HG02943 (cell line): ENCODE results near the gene ELFN1.
"Not testable (repeated sequence)": the region's sequence is repeated elsewhere in the genome, so short reads cannot be mapped to it uniquely, and the experiment has no call there.

ENCODE experiments used
- ATAC-seq: cut with Tn5 transposase; IDR thresholded peaks from one replicate; pipeline ENCODE4 v1.9.1; 2021; ENCODE audit warnings: mild to moderate bottlenecking, low read depth, moderate library complexity; ENCODE audit not compliant: unreplicated experiment

Gene ELFN1

DNA sequence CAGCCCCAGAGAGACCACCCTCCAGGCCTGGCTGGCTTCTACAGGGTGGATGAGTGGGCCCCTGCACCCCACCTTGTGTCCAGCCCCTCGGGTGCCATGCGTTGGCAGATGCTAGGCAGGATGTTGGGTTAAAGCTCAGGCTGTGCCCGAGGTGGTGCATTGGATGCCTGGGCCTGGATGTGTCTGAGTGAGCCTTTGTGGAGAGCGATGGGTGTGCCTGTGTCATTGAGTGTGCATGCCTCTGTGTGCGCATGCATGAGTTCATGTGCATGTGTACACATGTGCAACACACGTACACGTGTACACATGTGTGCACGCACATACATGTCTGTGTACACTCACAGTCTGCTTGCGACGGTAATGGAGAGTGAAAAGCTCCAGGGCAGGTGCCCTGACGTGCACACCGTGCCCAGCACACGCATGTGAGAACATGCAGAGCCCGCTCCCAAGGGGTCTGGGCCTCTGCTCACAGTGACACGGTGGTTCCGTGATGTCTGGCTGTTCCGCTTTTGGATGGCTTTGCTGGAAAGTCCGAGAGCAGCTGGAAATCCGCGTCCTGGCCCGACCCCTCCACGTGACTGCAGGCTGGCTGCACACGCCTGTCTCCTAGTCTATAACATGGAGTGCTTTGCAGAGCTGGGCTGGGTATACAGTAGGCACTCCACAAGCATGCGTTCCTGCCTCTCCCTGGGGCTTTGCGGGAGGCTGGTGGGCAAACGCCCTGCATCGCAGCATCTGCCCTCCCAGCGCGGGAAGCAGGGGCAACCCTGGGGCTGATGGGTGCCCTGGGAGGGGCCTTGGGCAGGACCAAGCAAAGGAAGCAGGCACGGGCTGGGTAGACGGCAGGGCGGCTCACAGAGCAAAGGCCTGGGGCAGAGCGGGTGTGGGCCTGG lies 36.9 kb downstream of the ELFN1 start:
- ATAC-seq = no peak

DNA sequence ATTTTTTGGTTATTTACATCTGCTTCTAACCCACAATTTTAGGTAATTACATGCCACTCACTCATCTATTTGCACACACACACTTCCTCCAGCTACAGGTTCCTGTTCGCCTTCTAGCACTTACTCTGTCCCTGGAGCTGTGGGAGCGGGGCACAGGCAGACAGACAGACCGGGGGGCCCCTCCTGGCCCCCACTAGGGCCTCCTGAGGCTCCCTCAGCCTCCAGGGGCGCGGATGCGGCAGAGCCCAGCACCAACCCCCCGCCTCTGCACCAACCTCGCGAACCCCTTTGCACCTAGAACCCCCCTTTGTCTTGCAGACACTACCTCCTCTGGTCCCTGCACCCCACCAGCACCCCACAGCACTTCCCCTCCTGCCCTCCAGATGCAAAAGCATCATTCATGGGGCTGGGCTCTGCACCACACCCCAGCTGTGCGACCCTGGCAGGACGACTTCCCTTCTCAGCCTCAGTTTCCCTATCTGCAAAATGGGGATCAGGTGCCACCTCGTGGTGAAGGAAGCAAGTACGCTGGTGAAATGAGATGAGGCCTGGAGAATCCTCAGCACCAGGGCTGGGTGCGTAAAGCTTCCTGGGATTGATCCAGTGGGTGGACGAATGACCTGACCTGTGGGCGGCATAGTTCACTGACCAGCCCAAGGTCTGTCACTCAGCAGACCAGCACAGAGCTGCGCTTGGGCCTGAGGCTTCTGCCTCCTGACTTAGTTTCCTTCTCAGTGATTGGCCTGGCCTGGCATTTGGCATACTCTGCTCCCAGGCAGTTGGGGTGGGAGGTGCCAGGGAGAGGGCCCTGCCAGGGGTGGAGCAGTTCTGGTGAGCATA lies 37.9 kb downstream of the ELFN1 start:
- no peak for ATAC-seq

DNA sequence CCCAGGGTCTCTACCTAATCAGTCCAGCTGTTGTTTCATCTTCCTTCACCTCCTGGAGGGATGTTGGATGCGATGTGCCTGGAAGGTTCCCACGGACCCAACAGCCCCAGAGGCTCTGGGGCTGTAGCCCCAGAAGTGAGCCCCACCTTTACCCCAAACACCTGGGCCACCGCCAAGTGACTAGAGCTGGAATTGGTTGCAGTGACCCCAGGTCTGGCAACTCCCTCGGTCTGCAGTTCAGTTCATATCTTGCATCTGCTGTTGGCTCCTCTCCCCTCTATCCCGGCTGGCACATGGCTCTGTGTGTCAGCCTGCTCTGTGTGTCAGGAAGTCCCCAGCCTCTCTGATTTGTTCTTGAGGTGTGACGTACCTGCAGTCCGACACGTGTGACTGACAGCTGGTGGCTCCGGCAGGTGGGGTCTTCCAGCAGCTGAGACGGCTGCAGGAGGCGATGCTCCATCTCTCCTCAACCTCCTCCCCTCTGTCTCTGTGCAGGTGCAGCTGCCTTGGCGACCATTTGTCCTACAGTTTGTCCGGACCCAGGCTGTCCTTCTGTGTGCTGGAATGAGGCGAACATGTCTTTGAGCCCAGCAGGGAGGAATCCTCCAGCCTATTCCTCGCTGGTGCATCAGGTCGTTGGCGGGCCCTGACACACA lies 38.6 kb downstream of the ELFN1 start:
- no peak for ATAC-seq

DNA sequence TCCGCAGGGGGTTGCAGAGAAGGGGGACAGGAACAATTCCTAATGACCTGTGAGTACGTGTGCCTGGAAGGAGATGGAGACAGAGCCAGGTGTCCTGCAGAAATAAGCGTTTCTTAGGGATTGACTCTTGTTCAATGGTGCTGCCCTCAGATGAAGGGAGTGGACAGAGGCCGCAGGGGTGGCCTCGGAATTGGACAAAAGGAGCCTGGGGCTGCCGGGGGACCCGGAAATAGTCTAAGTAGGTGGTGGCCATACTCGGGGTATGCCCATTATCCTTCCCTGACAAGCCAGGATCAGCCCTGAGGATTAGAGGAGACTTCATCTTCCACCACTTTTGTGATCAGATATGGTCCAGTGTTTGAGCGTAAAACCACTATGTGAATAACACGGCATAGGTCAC lies 39.2 kb downstream of the ELFN1 start:
- ATAC-seq = no peak

DNA sequence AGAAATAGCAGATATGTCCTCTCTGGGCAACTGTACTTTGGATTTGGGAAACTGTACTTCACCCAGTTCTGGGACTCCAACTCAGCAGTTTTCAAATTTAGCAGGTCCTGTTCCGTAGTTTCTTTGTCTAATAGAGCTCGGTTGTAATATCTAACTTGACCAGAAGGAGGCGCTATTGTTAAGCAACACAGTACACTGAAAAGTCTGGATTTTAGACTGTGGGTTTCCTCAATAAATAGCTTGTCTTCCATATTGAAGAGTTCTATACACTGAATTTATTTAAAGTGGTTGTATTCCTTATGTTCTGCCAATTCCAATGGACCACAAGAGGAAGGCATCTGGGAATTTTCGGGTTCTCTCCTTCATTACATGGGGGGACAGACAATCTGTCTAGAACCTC lies 39.8 kb downstream of the ELFN1 start:
- no peak for ATAC-seq

DNA sequence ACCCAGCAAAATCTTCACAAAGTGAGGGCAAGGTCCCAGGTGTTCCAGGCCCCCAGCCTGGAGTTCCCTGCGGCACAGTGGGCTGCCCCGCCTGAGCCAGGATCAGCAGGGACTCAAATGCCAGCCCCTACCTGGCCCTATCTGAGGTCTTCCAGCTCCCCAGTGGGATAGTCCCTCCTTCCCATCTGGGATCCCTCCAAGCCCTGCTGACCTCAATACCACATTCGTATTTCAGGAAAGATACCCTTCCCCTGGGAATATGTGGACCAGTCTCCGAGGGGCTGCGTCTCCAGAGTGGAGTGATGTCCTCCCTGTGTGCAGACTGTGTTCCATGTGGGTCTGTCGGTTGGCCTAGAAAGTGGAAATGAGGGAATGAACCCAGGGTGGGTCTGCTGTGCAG lies 40.9 kb downstream of the ELFN1 start:
- no peak for ATAC-seq

DNA sequence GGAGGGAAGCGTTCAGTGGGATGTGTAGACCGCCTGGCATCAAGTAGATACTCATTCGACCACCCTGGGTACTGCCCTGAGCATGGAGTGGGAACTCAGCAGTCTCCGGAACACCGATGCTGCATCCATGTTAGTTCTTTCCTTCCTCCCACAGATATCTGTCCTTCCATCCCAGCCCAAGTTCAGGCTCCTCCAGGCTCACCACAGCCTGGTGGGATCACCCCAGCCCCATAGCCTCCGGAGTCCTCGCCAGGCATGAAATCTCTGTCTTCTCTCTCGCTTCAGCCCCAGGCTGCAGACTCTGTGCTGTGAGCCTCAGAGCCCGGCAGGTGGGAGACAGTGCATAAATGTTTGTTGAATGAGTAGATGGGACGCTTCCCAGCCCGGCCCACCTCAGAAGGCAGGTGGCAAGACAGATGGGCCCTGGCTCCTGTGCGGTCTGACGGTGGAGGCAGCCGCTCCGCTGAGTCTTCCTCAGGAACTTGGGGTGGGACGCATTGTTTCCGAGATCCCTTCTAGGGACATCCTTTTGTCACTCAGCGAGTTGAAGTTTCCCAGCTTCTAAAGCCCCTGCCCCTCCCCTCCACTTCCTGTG lies 42.9 kb downstream of the ELFN1 start:
- no peak for ATAC-seq

DNA sequence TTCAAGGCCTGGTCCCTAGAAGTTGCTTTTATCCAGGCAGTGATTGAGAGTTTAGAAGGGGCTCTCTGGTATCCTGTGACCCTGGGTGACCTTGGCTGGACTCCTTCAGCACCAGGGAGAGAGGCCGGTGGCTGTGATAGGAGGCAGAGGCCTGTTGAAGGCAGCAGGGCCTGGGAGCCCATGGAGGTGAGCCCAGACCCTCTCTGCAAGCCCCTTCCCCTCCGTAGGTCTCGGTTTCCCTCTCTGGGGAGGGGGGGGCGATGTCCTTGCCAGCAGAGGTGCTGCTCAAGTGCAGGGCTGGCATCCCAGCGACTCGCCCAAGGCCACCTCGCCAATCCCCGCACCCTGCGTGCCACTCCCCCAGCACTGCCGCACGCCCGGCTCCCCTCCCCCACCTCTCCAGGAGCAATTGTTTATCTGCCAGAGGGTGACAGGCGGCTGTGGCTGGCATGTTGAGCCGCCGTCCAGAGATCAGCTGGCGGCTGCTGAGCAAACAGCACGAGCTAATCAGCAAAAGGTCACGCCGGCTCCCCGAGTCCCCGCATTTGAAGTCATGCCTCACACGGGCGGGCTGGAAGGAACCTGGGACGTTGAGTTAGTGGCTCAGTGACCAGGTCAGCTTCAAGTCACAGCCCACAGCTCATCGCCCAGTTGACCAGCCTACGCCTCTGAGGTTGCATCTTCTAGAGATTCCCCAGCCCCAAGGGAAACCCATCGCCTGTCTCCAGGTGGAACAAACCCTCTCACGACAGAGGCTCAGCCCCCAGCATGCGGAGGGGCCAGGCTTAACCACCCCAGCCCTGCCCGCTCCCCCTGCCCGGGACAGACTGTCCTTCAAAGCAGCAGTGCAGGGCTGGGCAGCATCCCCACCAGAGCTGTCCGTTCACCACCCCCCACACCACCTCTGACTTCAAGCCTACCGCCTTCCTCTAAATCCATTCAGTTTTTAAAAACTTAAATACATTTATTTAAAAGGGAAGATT lies 43.7 kb downstream of the ELFN1 start:
- no peak for ATAC-seq

DNA sequence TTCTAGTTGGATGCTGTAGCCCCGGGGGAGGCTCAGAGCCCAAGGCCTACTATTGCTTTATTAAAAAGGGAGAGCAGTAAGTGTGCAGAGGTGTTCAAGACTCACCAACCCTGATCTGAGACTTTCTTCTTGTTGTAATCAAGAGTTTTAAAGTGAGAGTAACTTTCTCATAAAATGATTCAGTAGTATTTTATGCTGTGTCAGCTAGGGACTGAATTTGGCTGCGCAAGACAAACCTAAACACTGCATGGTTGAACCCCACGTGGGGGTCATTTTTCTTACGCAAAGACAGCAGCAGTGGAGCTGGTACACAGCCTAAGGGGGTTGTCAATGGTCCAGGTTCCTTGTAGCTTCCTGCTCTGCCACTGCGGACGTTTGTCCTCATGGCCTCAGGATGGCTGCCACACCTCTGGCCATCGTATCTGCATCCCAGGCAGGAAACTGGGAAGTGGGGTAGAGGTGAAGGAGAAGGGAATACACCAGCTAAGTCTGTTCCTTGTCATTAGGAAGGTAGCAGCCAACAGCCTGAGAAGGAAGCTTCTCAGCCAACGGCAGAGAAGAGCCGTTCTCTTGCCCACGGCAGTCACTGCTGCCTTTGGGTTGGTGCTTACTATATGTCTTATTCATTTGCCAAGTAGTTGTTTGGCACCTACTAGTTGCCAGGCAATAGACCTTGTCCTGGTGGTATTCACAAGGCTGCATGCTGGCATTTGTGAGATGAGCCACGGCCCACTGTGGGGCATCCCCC lies 44.7 kb downstream of the ELFN1 start:
- ATAC-seq = no peak

DNA sequence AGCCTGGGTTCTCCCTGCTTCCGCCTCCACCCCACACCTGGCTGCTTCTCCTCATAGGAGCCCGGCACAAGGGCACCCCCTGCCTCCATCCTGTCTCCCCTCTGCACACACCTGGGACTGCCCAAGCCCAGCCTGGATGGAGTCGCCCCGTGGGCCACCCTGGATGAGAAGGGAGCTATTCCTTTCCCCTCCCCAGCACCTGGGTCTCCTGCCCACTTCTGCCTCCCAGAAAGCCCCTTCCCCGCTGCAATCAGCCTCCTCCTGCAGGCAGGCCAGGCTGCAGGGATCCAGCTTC lies 45.2 kb downstream of the ELFN1 start:
- ATAC-seq = no peak

DNA sequence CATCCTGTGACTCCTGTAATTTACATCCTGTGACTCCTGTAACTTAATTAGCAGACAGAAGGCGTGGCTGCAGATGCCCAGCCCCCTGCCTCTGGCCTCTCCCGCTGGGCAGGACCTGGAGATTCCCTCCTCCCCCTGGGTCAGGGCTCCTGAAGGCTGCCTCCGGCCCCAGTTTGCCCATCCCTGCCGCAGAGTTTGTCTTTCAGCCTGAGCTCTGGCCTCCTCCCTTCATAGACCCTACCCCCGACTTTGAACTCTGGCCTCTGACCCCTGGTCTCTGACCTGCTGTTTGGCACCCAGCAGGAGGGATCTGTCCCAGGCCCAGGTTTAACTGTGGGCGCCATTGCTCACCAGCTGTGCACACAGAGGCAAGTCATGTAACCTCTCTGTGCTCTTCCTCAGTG lies 45.6 kb downstream of the ELFN1 start:
- no peak for ATAC-seq

DNA sequence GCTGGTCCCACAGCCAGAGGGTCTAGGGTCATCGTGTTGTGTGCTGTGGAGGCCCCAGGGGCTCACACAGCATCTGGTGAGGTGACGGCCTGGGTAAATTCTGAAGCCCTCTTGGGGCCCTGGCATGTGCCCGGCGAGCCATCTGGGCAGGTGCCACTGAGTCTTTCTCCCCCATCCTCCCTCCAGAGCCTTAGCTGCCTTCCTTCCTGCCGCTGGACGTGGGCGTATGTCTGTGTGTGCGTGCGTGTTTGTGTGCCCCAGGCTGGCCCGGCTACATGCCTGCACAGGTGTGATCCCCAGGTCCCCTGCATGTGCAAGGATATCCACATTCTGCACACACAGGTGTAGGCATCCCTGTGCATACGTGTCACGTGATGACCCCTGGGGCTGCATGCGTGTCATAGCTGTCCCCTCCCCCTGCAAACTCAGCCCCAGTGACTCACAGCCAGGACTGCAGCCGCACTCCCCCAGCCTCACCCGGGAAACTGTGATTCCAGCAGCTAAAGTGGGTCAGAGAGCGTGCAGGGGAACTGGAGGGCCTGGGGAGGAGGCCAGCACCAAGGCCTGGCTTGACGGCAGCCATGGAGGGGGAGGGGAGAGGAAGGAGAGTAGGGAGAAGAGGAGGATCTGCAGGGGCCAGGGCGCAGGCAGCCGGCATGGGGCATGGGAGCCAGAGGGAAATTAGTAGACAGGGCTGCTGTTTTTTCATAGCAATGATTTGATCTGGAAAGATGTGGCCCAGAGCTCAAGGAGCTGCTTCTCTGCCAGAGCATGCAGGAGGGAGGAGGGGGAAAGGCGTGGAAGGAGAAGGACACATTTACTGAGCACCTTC lies 46.4 kb downstream of the ELFN1 start:
- ATAC-seq = no peak

DNA sequence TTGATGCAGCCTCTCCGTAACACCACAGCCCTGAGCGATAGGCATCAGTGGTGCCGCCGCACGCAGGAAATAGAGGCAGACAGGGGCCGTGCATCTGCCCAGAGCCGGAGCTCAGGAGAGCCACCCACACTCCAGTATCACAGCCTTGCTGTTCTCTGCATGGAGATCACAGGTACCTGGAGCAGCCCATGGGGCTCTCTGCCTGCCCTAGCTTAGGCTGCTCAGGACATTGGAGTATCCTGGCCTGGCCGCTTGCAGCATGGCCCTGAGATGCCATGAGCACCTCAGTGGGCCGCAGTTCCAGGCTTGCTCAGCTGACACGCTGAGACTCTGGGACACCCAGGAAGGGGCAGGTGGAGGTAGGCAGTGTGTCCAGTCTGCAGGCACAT lies 47.0 kb downstream of the ELFN1 start:
- ATAC-seq = no peak

DNA sequence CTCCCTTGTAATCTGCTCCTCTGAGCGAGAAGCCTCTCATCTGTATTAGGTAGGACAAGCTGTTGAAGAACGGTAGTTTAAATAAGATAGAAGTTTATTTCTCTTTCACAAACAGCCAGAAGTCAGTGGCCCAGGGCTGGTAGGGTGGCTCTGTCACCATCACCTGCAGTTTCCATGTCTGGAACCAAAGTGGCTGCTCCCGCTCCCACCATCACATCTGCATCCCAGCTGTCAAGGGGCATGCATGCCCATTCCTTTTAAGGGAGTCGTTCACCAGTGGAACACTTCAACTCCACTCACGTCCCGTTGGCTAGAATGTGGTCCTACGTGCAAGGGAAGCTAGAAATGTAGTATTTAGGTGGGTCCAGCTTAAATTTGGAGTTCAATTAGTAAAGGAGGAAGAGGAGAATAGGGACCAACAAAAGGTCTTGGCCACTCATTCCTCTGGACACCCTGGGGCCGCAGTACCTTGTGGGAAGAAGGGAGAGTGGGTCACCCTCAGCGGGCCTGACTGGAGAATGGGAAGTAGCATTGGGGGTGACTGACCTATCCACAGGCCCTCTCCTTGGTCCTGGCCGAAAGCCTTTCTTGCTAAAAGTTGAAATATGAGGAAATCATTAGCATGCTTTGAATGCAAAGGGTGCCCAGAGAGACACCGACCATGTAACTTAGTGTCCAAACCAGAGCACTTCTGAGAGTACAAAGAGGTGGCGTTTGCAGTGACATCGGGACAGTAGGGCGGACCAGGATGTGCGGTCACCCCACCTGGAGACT lies 48.0 kb downstream of the ELFN1 start:
- no peak for ATAC-seq

DNA sequence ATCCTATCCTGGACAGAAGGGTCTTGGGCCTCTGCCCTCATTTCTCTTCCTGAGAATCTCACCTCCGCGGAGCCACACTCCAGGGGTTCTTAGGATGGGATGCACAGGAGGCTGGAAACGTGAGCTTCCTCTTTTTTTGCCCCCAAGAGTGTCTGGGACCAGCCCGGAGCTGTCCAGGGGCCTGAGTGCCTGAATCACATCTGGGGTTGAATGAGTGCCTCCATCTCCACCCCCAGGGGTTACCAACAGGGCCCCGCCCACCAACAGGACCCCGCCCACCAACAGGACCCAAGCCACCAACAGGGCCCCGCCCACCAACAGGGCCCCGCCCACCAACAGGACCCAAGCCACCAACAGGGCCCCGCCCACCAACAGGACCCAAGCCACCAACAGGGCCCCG lies 48.8 kb downstream of the ELFN1 start:
- ATAC-seq = not testable (repeated sequence)

DNA sequence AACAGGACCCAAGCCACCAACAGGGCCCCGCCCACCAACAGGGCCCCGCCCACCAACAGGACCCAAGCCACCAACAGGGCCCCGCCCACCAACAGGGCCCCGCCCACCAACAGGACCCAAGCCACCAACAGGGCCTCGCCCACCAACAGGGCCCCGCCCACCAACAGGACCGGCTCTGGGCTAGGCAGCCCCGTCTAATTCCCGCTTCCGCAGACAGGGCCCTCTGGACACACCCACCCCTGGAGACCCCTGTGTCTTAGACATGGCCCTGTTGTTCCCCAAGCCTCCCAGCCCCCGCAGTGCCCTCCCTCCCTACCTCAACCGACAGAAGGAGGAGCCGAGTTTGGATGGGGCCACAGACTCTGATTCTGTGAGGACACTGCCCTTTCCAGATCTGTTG lies 49.2 kb downstream of the ELFN1 start:
- not testable (repeated sequence) for ATAC-seq

DNA sequence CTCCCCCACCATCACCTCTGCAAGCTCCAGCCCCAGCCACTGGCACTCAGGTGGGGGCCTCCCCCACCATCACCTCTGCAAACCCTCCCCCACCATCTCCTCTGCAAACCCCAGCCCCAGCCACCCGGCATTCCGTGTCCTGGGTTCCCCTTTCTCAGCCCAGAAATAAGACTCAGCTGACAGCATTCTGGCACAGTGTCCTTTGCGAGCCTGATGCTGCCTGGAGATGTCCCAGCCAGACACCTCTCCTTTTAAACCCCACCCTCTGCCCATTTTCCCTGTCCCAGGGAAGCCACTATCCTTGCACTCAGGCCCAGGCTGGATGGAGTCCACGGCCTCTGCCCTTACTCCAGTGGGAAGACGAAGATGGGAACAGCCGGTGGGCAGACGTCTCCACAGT lies 49.8 kb downstream of the ELFN1 start:
- no peak for ATAC-seq

DNA sequence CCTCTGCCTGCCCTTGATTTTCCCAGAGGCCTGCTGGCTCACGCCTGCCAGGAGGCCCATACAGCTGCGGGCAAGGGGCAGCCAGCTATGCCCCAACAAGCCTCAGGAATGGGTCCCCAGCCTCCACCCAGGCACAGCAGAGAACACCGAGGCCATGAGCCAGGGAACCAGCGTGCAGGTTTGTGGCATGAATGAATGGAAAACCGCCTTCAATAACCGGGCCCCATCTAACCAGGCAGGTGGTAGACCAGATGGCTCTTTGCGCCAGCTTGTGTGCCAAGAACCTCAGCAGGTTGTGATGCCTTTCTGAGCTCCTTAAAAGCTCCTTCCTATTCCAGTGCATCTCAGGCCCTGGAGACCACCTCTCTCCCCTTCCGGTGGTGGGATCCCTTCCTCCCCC lies 50.2 kb downstream of the ELFN1 start:
- no peak for ATAC-seq
